GM12878 (cell line): ENCODE data around the gene PI4K2A. TPM values are rescaled to one million over a fixed set of nuclear protein-coding genes. Genes with fewer than 3 reads are reported as not detected.
A peak's percentile ranks its signal among the peaks of the same experiment; 100 is the strongest.

Experiments used
- ATAC-seq: fragments of 200-7000 bp; cut with Tn5 transposase; 3 replicates; pipeline ENCODE4 v1.9.1; 2020; ENCODE audit warnings: mild to moderate bottlenecking, moderate library complexity
- BruUV-seq: library from RNA; stranded (reverse); fragments of 400-500 nt; replicated peaks from 2 replicates; lab custom pipeline; 2021; lab: Mats Ljungman, UMichigan
- CTCF ChIA-PET: fragments of 300-600 bp; sonication (Branson Sonifier 250); formaldehyde crosslinking; extraction: SDS; loops from one replicate; lab custom pipeline; 2021; ENCODE audit warnings: inconsistent platforms; lab: Yijun Ruan, JAX
- POLR2A ChIA-PET: fragments of 350-600 bp; formaldehyde crosslinking; extraction: SDS; loops from one replicate; lab custom pipeline; 2021; ENCODE audit warnings: inconsistent platforms; lab: Charles Lee
- RAD21 ChIA-PET: fragments of 300-600 bp; sonication (Branson Sonifier 250); formaldehyde crosslinking; loops from one replicate; lab custom pipeline; 2023; ENCODE audit warnings: antibody characterized with exemption; ENCODE audit not compliant: unreplicated experiment; lab: Charles Lee
- SMC1A ChIA-PET: fragments of 300-600 bp; sonication (Branson Sonifier 250); formaldehyde crosslinking; loops from one replicate; lab custom pipeline; 2023; ENCODE audit not compliant: unreplicated experiment, uncharacterized antibody; lab: Charles Lee
- DNase-seq: peaks from one replicate; pipeline ENCODE4 v3.0.0-alpha.2; 2011; ENCODE audit warnings: low read depth, low spot score
- FAIRE-seq: peaks from 3 replicates; lab custom pipeline; 2011; peaks lifted over from hg19 to GRCh38; lab: Jason Lieb, UNC
- H2AFZ ChIP-seq: 2 replicates; pipeline ENCODE4 v1.6.0; 2011; ENCODE audit warnings: low read depth, low read length, control low read depth; ENCODE audit not compliant: control insufficient read depth
- H3K27ac ChIP-seq: 2 replicates; pipeline ENCODE4 v1.5.1; 2011; ENCODE audit warnings: control low read depth; ENCODE audit not compliant: control insufficient read depth, insufficient read depth
- H3K27me3 ChIP-seq, 2 experiments: replicated peaks in 1 of 2; 2 replicates each; pipeline versions ENCODE4 v1.6.0 to v1.6.1; 2011; ENCODE audit warnings: low read length in 1 of 2; ENCODE audit not compliant: control insufficient read depth in 2 of 2, insufficient read depth in 2 of 2
- H3K36me3 ChIP-seq, 2 experiments: 2 replicates each; pipeline ENCODE4 v1.5.1; 2011; ENCODE audit warnings: low read length in 1 of 2; ENCODE audit not compliant: control insufficient read depth in 2 of 2, insufficient read depth in 2 of 2
- H3K4me1 ChIP-seq: 2 replicates; pipeline ENCODE4 v1.6.1; 2011; ENCODE audit warnings: mild to moderate bottlenecking, low read length, moderate library complexity, mixed read lengths; ENCODE audit not compliant: control insufficient read depth, insufficient read depth
- H3K4me2 ChIP-seq: 2 replicates; pipeline ENCODE4 v1.6.0; 2011; ENCODE audit warnings: control low read depth; ENCODE audit not compliant: control insufficient read depth, insufficient read depth
- H3K4me3 ChIP-seq: fragments of 200-600 bp; sonication (generic); 2 replicates; pipeline ENCODE4 v1.5.1; 2016
- H3K79me2 ChIP-seq: 2 replicates; pipeline ENCODE4 v1.6.0; 2011; ENCODE audit warnings: low read length; ENCODE audit not compliant: control insufficient read depth, insufficient read depth
- H3K9ac ChIP-seq: 2 replicates; pipeline ENCODE4 v1.8.0; 2011; ENCODE audit warnings: low read length, control low read depth, mixed read lengths; ENCODE audit not compliant: control insufficient read depth, insufficient read depth
- H3K9me3 ChIP-seq: replicated peaks from 3 replicates; pipeline ENCODE4 v1.5.1; 2011; ENCODE audit warnings: mild to moderate bottlenecking, low read length; ENCODE audit not compliant: control insufficient read depth, insufficient read depth
- H4K20me1 ChIP-seq: 2 replicates; pipeline ENCODE4 v1.6.0; 2011; ENCODE audit not compliant: control insufficient read depth, insufficient read depth
- POLR2AphosphoS2 ChIP-seq: IDR thresholded peaks from 2 replicates; pipeline ENCODE4 v1.6.1; 2011; ENCODE audit warnings: low read depth, mild to moderate bottlenecking, low read length, improper control_type of control experiment, moderate library complexity
- WGBS: methylation state at CpG from one replicate; pipeline ENCODE4 v1.1.6; 2016; ENCODE audit warnings: low lambda C conversion rate; ENCODE audit not compliant: insufficient replicate concordance, insufficient coverage; ENCODE audit errors: missing lambda C conversion rate; 5-methylcytosine and 5-hydroxymethylcytosine counted together
- in situ Hi-C: fragments of 300-500 bp; cut with MboI; formaldehyde crosslinking; loops from 9 replicates; pipeline ENCODE4 v1.14.3; 2018; ENCODE audit warnings: mixed read lengths
- intact Hi-C: fragments of 100-400 bp; cut with micrococcal nuclease; formaldehyde crosslinking; loops from one replicate; pipeline ENCODE4 v1.14.2; 2022; ENCODE audit not compliant: unreplicated experiment
- polyA plus RNA-seq, 11 experiments: library from polyadenylated mRNA; depleted of rRNA in 4 of 11; unstranded in 6 of 11; stranded (reverse) in 5 of 11; fragments of >200 nt; fragmentation: Nextera tagmentation in 4 of 11; fragmentation: Illumina TruSeq in 1 of 11; extraction: Ambion mirVana in 4 of 11; extraction: Trizol in 1 of 11; gene quantifications; 1 replicate in 1 of 11; 2 replicates in 10 of 11; pipeline versions ENCODE4 v1.2.1 to v1.2.3, GENCODE V29; 2011 to 2016; ENCODE audit warnings: inconsistent platforms in 2 of 11, missing spikeins in 2 of 11, low read depth in 1 of 11
- total RNA-seq, 4 experiments: library from RNA; depleted of rRNA in 3 of 4; stranded (reverse); fragments of >200 nt in 3 of 4; fragmentation: Illumina TruSeq in 1 of 4; extraction: Trizol in 1 of 4; gene quantifications; 2 replicates each; pipeline versions ENCODE4 v1.2.1 to v1.2.3, GENCODE V29; 2013 to 2021
- TF ChIP-seq, protein P1 (sequence below): IDR thresholded peaks from 2 replicates; pipeline ENCODE4 v1.6.1; 2011; ENCODE audit warnings: borderline replicate concordance, low read depth, mild to moderate bottlenecking, moderate library complexity, low read length; ENCODE audit not compliant: insufficient read depth, poor library complexity, severe bottlenecking
- TF ChIP-seq, protein P2 (sequence below), 3 experiments: IDR thresholded peaks in 2 of 3; conservative IDR thresholded peaks in 1 of 3; 2 replicates each; pipeline ENCODE4 v1.5.1; 2011; ENCODE audit warnings: low read depth in 3 of 3, low read length in 3 of 3, mild to moderate bottlenecking in 3 of 3, control low read depth in 2 of 3, moderate library complexity in 2 of 3, inconsistent platforms in 1 of 3, mixed read lengths in 1 of 3; ENCODE audit not compliant: control insufficient read depth in 2 of 3, insufficient read depth in 1 of 3; ENCODE audit errors: extremely low read depth in 1 of 3

PI4K2A gene
- total and polyA plus RNA-seq, 10 of the 15 experiments (the other 5 are each of a cell fraction or from before 2014, with no cell fraction given) = 1.5 to 14.5 (median 10.0) TPM

DNA sequence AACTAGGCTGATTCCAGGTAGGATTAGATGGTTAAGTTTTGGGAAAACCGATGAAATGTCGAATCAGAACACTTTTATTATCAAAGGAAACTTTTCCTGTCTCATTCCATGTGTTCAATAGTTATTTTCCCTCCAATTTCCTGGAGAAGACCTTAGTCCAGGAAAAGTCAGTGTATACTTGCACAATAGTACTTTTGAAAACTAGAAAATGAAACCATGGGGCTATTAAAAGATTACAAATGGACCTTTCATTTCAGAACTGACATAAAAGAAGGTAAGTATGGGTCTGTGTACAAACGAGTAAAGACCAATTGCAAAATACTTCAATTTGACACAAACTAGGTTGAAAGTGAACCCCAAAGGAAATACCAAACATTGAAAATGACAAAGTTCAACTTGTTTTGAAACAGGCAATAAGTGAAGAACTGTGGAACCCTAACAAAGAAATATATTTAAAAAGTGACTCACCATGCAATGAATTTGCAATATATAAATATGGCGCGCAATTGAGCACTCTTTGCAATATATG, 44.5 kb downstream of the PI4K2A start (continued):
- TF ChIP-seq, protein P1, sequence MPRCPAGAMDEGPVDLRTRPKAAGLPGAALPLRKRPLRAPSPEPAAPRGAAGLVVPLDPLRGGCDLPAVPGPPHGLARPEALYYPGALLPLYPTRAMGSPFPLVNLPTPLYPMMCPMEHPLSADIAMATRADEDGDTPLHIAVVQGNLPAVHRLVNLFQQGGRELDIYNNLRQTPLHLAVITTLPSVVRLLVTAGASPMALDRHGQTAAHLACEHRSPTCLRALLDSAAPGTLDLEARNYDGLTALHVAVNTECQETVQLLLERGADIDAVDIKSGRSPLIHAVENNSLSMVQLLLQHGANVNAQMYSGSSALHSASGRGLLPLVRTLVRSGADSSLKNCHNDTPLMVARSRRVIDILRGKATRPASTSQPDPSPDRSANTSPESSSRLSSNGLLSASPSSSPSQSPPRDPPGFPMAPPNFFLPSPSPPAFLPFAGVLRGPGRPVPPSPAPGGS = no peak
- TF ChIP-seq, all 136 proteins: peak for 0

DNA sequence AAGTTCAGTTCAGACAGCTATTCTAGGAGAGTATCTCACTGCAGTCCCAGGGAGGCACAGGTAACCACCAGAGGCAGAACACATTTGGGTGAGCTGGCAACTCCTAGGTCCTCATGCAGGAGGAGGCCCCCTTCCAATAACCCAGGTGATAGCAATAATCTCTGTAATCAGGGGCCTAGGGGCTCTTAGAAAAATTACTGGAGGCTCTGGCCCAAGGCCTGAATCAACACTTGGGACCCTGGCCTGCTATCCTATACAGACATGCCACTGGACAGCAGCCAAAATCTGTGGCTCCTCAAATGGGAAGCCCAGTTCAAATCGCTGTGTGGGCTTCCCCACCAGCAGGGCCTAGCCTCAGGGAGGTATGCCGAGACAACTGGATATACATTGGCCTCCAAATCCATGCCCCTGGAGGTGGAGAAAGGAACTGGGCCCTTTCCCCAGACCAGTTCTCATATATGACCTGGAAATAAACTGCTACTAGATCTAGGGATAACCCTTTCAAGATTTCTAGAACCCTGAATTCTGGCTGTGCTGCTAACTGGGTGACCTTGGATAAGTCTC, 45.0 kb downstream of the PI4K2A start:
- 70% methylated on average over 2 of the region's 2 CpGs for WGBS
- Histone ChIP-seq H2AFZ (no peak overlapping the region), H3K9me3 (no peaks in the 10 kb centered on the region), H3K9ac (no peak overlapping the region), H3K4me3 (no peak overlapping the region), H4K20me1 (no peaks in the 10 kb centered on the region), H3K36me3 (no peaks in the 10 kb centered on the region), H3K79me2 (no peaks in the 10 kb centered on the region), H3K27ac (no peak overlapping the region), H3K4me2 (peak overlapping the region; percentile 2; the same call in 1 of the 2 replicates), H3K27me3 (no peaks in the 10 kb centered on the region; a peak in 1 of 4 replicates), H3K4me1 (peaks cover 18% of the 10 kb centered on the region)
- RAD21 ChIA-PET = interaction anchor here (0.7 to 3.3 kb wide), 8 partner anchors 8 to 114 kb away, joined by 3 to 24 read pairs (median 9); partner anchors contain the start of genes ANKRD2 and ZFYVE27
- CTCF ChIA-PET = interaction anchor here (0.6 to 11.3 kb wide), 12 partner anchors 10 to 475 kb away, joined by 3 to 124 read pairs (median 7); partner anchors contain the start of gene ZFYVE27
- ATAC-seq = no peak
- in situ Hi-C loops (no loop called here), intact Hi-C loops (no loop called here)
- no peak for FAIRE-seq
- POLR2A ChIA-PET = interaction anchor here (1.3 kb wide), 1 partner anchor 53 kb away, joined by 4 read pairs; no protein-coding TSS in a partner anchor
- SMC1A ChIA-PET = interaction anchor here (0.6 to 5.9 kb wide), 8 partner anchors 8 to 356 kb away, joined by 3 to 38 read pairs (median 10); partner anchors contain the start of genes RRP12 and ZFYVE27
- DNase-seq = no peak
- TF ChIP-seq POLR2AphosphoS2 = no peak
- TF ChIP-seq, protein P2, sequence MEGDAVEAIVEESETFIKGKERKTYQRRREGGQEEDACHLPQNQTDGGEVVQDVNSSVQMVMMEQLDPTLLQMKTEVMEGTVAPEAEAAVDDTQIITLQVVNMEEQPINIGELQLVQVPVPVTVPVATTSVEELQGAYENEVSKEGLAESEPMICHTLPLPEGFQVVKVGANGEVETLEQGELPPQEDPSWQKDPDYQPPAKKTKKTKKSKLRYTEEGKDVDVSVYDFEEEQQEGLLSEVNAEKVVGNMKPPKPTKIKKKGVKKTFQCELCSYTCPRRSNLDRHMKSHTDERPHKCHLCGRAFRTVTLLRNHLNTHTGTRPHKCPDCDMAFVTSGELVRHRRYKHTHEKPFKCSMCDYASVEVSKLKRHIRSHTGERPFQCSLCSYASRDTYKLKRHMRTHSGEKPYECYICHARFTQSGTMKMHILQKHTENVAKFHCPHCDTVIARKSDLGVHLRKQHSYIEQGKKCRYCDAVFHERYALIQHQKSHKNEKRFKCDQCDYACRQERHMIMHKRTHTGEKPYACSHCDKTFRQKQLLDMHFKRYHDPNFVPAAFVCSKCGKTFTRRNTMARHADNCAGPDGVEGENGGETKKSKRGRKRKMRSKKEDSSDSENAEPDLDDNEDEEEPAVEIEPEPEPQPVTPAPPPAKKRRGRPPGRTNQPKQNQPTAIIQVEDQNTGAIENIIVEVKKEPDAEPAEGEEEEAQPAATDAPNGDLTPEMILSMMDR (IDR thresholded peaks at IDR 0.05 in 2 of 3, conservative IDR thresholded peaks at IDR 0.05 in 1 of 3; ENCODE audit: control insufficient read depth in 2 of 3, extremely low read depth in 1 of 3, insufficient read depth in 1 of 3, low read depth in 3 of 3, low read length in 3 of 3) = 0 out of 6 replicates have a peak, but pooled peaks of 1 of the 3 experiments have one; percentile 20
- TF ChIP-seq, all 136 proteins: peak for 1
- TSS peak; percentile 58 for BruUV-seq
